C4-2B (cell line): Measurements from ENCODE around the gene CREB3L4.

Experiments used
- H3K27ac ChIP-seq: fragments of 450-650 bp; 2 replicates; pipeline ENCODE4 v1.5.1; 2017
- CTCF ChIP-seq: fragments of 450-650 bp; conservative IDR thresholded peaks from 2 replicates; pipeline ENCODE4 v1.5.1; 2017; ENCODE audit warnings: mild to moderate bottlenecking
- ZFX ChIP-seq: fragments of 450-650 bp; IDR thresholded peaks from 2 replicates; pipeline ENCODE4 v1.6.1; 2017

The CREB3L4 gene, protein sequence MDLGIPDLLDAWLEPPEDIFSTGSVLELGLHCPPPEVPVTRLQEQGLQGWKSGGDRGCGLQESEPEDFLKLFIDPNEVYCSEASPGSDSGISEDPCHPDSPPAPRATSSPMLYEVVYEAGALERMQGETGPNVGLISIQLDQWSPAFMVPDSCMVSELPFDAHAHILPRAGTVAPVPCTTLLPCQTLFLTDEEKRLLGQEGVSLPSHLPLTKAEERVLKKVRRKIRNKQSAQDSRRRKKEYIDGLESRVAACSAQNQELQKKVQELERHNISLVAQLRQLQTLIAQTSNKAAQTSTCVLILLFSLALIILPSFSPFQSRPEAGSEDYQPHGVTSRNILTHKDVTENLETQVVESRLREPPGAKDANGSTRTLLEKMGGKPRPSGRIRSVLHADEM

DNA sequence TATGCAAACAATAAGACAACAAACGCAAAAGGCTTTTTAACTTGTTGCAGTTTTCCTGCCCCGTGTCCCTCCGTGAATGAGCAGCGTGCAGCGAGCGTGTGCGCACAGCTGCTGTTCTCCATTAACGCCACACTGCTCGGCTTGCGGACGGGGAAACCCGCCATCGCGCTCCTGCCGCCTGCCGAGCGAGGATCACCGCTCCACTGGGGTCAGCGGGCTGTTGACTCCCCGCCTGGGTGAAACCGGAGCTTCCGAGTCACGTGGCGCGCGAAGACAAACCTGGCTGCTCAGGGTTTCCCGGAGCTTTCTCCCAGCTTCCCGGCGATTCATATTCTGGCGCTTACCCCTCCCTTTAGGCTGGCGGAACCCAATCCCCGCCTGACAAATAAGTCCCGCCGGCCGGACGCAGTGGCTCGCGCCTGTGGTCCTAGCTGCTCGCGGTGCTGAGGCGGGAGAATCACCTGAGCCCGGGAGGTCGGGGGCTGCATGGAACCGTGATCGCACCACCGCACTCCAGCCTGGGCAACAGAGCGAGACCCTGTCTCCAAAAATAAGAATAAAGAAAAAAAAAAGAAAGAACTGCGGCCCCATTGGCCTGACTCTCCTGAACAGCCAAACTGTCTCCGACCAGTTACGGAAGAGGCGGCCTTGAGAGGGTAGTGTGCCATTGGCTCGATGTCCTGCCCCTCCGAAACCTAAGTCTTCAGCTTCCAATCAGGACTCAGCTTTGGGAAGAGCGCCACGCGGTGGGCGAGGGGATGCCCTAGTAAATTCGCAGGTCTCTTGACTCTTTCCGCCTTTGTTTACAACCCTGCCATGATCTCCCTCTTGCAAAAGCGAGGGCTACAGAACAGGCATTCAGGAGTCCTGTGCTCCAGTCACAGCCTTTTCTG, at the start of gene CREB3L4:
Gene CREB3L4, plus strand, starts transcription at position 796 of the 893 bp plus-strand sequence. CDS start 624 bp downstream, outside the sequence.
- TF ChIP-seq ZFX (no peak; the same call in 1 of the 2 replicates), CTCF (no peak; the same call in 1 of the 2 replicates)
- H3K27ac ChIP-seq: peak within 1 kb of the TSS; percentile 97

GRCh38 chr1:153919876-153920852, 47.5 kb upstream of the CREB3L4 start:
- H3K27ac ChIP-seq: no peak overlapping the region
- no peak for TF ChIP-seq ZFX
- no peak; the same call in 1 of the 2 replicates for TF ChIP-seq CTCF

DNA sequence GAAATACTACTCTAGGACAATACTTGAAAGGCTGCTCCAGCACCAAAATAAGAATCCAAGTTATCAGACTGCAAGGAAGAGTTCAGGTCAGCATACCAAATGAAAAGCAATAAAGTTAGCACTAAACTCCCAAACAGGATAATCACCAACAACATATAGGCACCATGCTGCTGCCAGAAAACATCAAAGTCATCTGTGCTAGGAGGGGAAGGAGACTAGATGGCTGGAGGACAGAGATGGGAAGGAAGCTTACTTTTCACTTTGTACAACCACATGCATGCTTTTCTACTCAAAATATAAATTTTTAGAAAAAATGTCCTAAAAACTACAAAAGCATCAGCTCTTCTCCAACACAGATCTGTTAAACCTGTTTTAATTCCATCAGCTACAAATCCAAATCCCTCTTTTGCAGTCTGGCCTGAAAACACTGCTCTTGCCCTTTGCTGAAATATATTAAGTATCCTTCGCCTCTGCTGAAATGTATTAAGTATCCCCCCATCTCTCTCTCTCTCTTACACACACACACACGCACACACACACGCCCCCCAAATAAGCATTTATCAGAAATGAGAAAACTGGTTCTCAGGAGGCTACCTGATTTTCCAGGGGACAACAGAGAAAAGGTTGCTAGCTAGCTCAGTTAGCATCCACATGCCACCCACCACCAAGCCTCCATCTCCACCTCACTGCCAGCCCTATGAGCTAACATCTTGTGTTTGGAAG, 46.5 kb upstream of the CREB3L4 start:
- TF ChIP-seq CTCF (no peak), ZFX (no peak)
- peak overlapping the region; percentile 84; the same call in 1 of the 2 replicates for H3K27ac ChIP-seq

DNA sequence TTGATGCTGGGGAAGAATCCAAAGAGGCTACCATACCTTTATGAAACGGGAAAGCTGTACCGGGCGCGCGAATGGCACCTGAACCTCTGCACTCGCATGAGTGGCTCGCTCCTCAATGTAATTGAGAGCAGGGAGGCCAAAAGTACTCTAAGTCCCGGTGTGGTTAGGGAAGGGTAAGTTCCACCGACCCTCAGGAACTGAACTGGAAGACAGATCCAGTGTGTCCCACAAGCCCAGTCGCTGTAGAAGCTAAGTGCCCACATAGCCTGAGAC, 46.0 kb upstream of the CREB3L4 start:
- TF ChIP-seq CTCF (no peak), ZFX (no peak)
- peak overlapping the region; percentile 84 for H3K27ac ChIP-seq

GRCh38 chr1:153922076-153922971, 45.4 kb upstream of the CREB3L4 start:
- peak overlapping the region; percentile 84 for H3K27ac ChIP-seq
- peak; percentile 70 for TF ChIP-seq ZFX
- TF ChIP-seq CTCF: no peak; the same call in 1 of the 2 replicates
